GM23338 (cell line): ENCODE measurements around the gene FNDC3A. TPM values are rescaled to one million over a fixed set of nuclear protein-coding genes. Genes with fewer than 3 reads are reported as not detected.

Source experiments
- ATAC-seq: fragments of 200-7000 bp; cut with Tn5 transposase; 3 replicates; pipeline ENCODE4 v1.9.1; 2020
- DNase-seq: peaks from one replicate; pipeline ENCODE4 v3.0.0-alpha.2; 2015; ENCODE audit warnings: low spot score
- H2AFZ ChIP-seq: fragments of 200-600 bp; sonication (generic); 2 replicates; pipeline ENCODE4 v1.8.0; 2016; ENCODE audit warnings: antibody characterized with exemption, mild to moderate bottlenecking, moderate library complexity
- H3F3A ChIP-seq: fragments of 200-600 bp; sonication (generic); replicated peaks from 2 replicates; pipeline ENCODE4 v1.8.0; 2017; ENCODE audit warnings: antibody characterized with exemption, mixed run types, low read depth
- H3K27ac ChIP-seq: fragments of 200-600 bp; sonication (generic); 2 replicates; pipeline ENCODE4 v1.6.1; 2016; ENCODE audit warnings: low read depth
- H3K27me3 ChIP-seq: fragments of 200-600 bp; sonication (generic); 2 replicates; pipeline ENCODE4 v1.8.0; 2016; ENCODE audit warnings: mild to moderate bottlenecking, mixed run types, moderate library complexity; ENCODE audit not compliant: insufficient read depth
- H3K36me3 ChIP-seq: fragments of 200-600 bp; sonication (generic); 2 replicates; pipeline ENCODE4 v1.8.0; 2016; ENCODE audit warnings: mild to moderate bottlenecking; ENCODE audit not compliant: insufficient read depth
- H3K4me1 ChIP-seq: fragments of 200-600 bp; sonication (generic); 2 replicates; pipeline ENCODE4 v1.8.0; 2016; ENCODE audit warnings: mild to moderate bottlenecking, moderate library complexity; ENCODE audit not compliant: insufficient read depth
- H3K4me2 ChIP-seq: fragments of 200-600 bp; sonication (generic); 2 replicates; pipeline ENCODE4 v1.7.1; 2017; ENCODE audit warnings: mixed run types
- H3K4me3 ChIP-seq: fragments of 200-600 bp; sonication (generic); 2 replicates; pipeline ENCODE4 v1.6.1; 2016; ENCODE audit warnings: mixed run types
- H3K79me2 ChIP-seq: fragments of 200-600 bp; sonication (generic); replicated peaks from 2 replicates; pipeline ENCODE4 v1.8.0; 2017; ENCODE audit warnings: mild to moderate bottlenecking; ENCODE audit not compliant: insufficient read depth
- H3K9me2 ChIP-seq: fragments of 200-600 bp; sonication (generic); 2 replicates; pipeline ENCODE4 v1.8.0; 2017; ENCODE audit not compliant: insufficient read depth
- H4K20me1 ChIP-seq: fragments of 200-600 bp; sonication (generic); replicated peaks from 2 replicates; pipeline ENCODE4 v1.8.0; 2017; ENCODE audit warnings: mild to moderate bottlenecking; ENCODE audit not compliant: insufficient read depth
- H3K27ac Mint-ChIP-seq: 2 replicates; pipeline ENCODE4 v1.8.0; 2020; ENCODE audit warnings: inconsistent platforms, mild to moderate bottlenecking, moderate library complexity, mixed read lengths
- H3K27me3 Mint-ChIP-seq: 3 replicates; pipeline ENCODE4 v1.8.0; 2022; ENCODE audit warnings: low read depth, mild to moderate bottlenecking, moderate library complexity, mixed read lengths, inconsistent platforms; ENCODE audit not compliant: insufficient read depth, poor library complexity
- H3K36me3 Mint-ChIP-seq: 3 replicates; pipeline ENCODE4 v1.8.0; 2021; ENCODE audit warnings: low read depth, mild to moderate bottlenecking, inconsistent platforms, moderate library complexity, mixed read lengths
- H3K4me1 Mint-ChIP-seq: 3 replicates; pipeline ENCODE4 v1.8.0; 2020; ENCODE audit warnings: mild to moderate bottlenecking, inconsistent platforms, mixed read lengths
- H3K4me3 Mint-ChIP-seq: 3 replicates; pipeline ENCODE4 v1.8.0; 2021; ENCODE audit warnings: moderate library complexity, mild to moderate bottlenecking, inconsistent platforms, mixed read lengths
- H3K9me3 Mint-ChIP-seq: 3 replicates; pipeline ENCODE4 v1.8.0; 2020; ENCODE audit warnings: moderate library complexity, mild to moderate bottlenecking, inconsistent platforms, mixed read lengths
- CREB1 ChIP-seq: fragments of 250-450 bp; sonication (Bioruptor Pico); IDR thresholded peaks from 2 replicates; pipeline ENCODE4 v1.5.0; 2020; ENCODE audit warnings: low read depth, mild to moderate bottlenecking, moderate library complexity
- JUNB ChIP-seq: IDR thresholded peaks from one replicate; pipeline ENCODE4 v1.6.1; 2016; ENCODE audit warnings: antibody characterized with exemption; ENCODE audit not compliant: unreplicated experiment
- POLR2AphosphoS5 ChIP-seq: IDR thresholded peaks from 2 replicates; pipeline ENCODE4 v1.6.1; 2016; ENCODE audit warnings: antibody characterized with exemption, low read depth
- ZNF331 ChIP-seq: fragments of 250-450 bp; sonication (Bioruptor Pico); IDR thresholded peaks from 2 replicates; pipeline ENCODE4 v1.5.0; 2020; ENCODE audit warnings: low read depth, mild to moderate bottlenecking, moderate library complexity
- ZNF462 ChIP-seq: fragments of 250-450 bp; sonication (Bioruptor Pico); IDR thresholded peaks from 2 replicates; pipeline ENCODE4 v1.5.0; 2020; ENCODE audit warnings: mild to moderate bottlenecking, moderate library complexity
- polyA plus RNA-seq: library from polyadenylated mRNA; unstranded; fragments of >200 nt; fragmentation: Nextera tagmentation; extraction: Ambion mirVana; gene quantifications from 2 replicates; pipeline ENCODE4 v1.2.1, GENCODE V29; 2016
- total RNA-seq: library from RNA; depleted of rRNA; stranded (reverse); fragments of >200 nt; shearing (Covaris generic); gene quantifications from 2 replicates; pipeline ENCODE4 v1.2.3, GENCODE V29; 2014

Gene FNDC3A
- total and polyA plus RNA-seq, 2 experiments from 2014 or later: 10.3 to 31.1 TPM

DNA sequence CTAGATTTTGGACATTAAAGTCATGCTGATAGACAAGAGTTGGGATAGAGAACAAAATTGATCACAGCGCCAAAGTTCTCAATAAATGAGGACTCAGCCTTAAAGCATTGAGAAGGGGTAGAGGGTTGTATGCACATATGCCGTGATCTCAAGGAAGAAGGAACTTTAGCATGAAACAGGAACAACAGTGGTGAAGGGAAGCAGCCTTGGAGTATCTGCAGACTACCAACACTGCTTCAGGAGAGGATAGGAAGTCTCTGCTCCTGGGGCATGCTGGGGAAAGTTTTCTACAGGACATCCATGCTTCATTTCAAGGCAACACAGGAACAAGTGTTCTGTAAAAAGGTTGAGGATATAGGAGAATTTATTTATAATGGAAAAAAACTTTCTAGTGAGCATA is 132.5 kb downstream of the FNDC3A start:
- H2AFZ ChIP-seq: no peak overlapping the region
- no peaks in the 10 kb centered on the region for H3K36me3 ChIP-seq
- H3K9me2 ChIP-seq: no peaks in the 10 kb centered on the region
- Mint-ChIP-seq H3K9me3 (no peaks in the 10 kb centered on the region), H3K36me3 (no peaks in the 10 kb centered on the region), H3K4me3 (no peak overlapping the region), H3K27ac (no peak overlapping the region), H3K4me1 (peaks cover 8% of the 10 kb centered on the region; the same call in 2 of the 3 replicates), H3K27me3 (peaks cover 5% of the 10 kb centered on the region)
- TF ChIP-seq ZNF331 (CRISPR knock-in tag): no peak
- TF ChIP-seq JUNB: no peak
- no peak for TF ChIP-seq ZNF462 (CRISPR knock-in tag)
- peaks cover 21% of the 10 kb centered on the region; the same call in 1 of the 2 replicates for H3K4me1 ChIP-seq
- no peak overlapping the region for H3K4me2 ChIP-seq
- no peaks in the 10 kb centered on the region for H3F3A ChIP-seq
- no peak for ATAC-seq
- H3K27ac ChIP-seq: no peak overlapping the region
- no peaks in the 10 kb centered on the region for H4K20me1 ChIP-seq
- H3K79me2 ChIP-seq: peaks cover 26% of the 10 kb centered on the region
- no peak for DNase-seq
- H3K4me3 ChIP-seq: no peak overlapping the region
- no peaks in the 10 kb centered on the region for H3K27me3 ChIP-seq

- peak overlapping the region; percentile 77 for H3K4me2 ChIP-seq
- H3K9me2 ChIP-seq: no peaks in the 10 kb centered on the region
- Mint-ChIP-seq H3K9me3 (no peaks in the 10 kb centered on the region), H3K27me3 (peaks cover 6% of the 10 kb centered on the region), H3K27ac (peak overlapping the region; percentile 93), H3K36me3 (peaks cover 3% of the 10 kb centered on the region), H3K4me1 (peaks cover 21% of the 10 kb centered on the region), H3K4me3 (peak overlapping the region; percentile 91)
- TF ChIP-seq CREB1 (CRISPR knock-in tag): 0 out of 2 replicates have a peak, but pooled peaks have one; percentile 24
- TF ChIP-seq JUNB: no peak
- TF ChIP-seq POLR2AphosphoS5: no peak
- peaks cover 27% of the 10 kb centered on the region for H3K4me1 ChIP-seq
- H4K20me1 ChIP-seq: no peaks in the 10 kb centered on the region
- H3K27ac ChIP-seq: no peak overlapping the region
- no peaks in the 10 kb centered on the region for H3K27me3 ChIP-seq
- H3F3A ChIP-seq: no peaks in the 10 kb centered on the region
- peaks cover 39% of the 10 kb centered on the region for H3K79me2 ChIP-seq
- H3K4me3 ChIP-seq: peak overlapping the region; percentile 63
- peak; percentile 91 for DNase-seq
- H2AFZ ChIP-seq: peak overlapping the region; percentile 38; the same call in 1 of the 2 replicates
- no peaks in the 10 kb centered on the region for H3K36me3 ChIP-seq
- peak; percentile 56; the same call in 2 of the 3 replicates for ATAC-seq
These were observed 134.6 kb downstream of the FNDC3A start for GRCh38 chr13:49110122-49110912.
